HepG2 (cell line): Measurements from ENCODE around the gene ODAD4. TPM values are rescaled to one million over a fixed set of nuclear protein-coding genes. Genes with fewer than 3 reads are reported as not detected.

Experiments used
- ARHGAP35 ChIP-seq: sonication (generic); formaldehyde crosslinking; IDR thresholded peaks from 2 replicates; pipeline ENCODE4 v1.9.0; 2022; ENCODE audit warnings: mild to moderate bottlenecking, inconsistent platforms, moderate library complexity, missing genetic modification reagents, borderline replicate concordance
- BHLHE40 ChIP-seq: IDR thresholded peaks from 2 replicates; pipeline ENCODE4 v1.6.1; 2011; ENCODE audit warnings: low read length, improper control_type of control experiment
- CBFB ChIP-seq: sonication (generic); formaldehyde crosslinking; IDR thresholded peaks from 2 replicates; pipeline ENCODE4 v1.4.0; 2020; ENCODE audit warnings: missing genetic modification reagents
- CCDC6 ChIP-seq: sonication (generic); formaldehyde crosslinking; IDR thresholded peaks from 2 replicates; pipeline ENCODE4 v1.8.1; 2022; ENCODE audit warnings: mild to moderate bottlenecking, missing genetic modification reagents, moderate library complexity
- ELF3 ChIP-seq: IDR thresholded peaks from 2 replicates; pipeline ENCODE4 v1.6.1; 2016; ENCODE audit warnings: missing genetic modification reagents, missing compliant biosample characterization
- HHEX ChIP-seq: IDR thresholded peaks from 2 replicates; pipeline ENCODE4 v1.6.1; 2016; ENCODE audit warnings: control low read depth
- HNRNPL ChIP-seq: fragments of 200-400 bp; formaldehyde crosslinking; IDR thresholded peaks from 2 replicates; pipeline ENCODE4 v1.6.1; 2017; ENCODE audit warnings: mild to moderate bottlenecking, low read depth, low read length
- HNRNPLL ChIP-seq: fragments of 200-400 bp; formaldehyde crosslinking; IDR thresholded peaks from 2 replicates; pipeline ENCODE4 v1.6.1; 2017; ENCODE audit warnings: mild to moderate bottlenecking, low read depth, low read length; ENCODE audit not compliant: poor library complexity, severe bottlenecking
- PLRG1 ChIP-seq: fragments of 450-650 bp; conservative IDR thresholded peaks from 2 replicates; pipeline ENCODE4 v1.6.1; 2016
- SRY ChIP-seq: sonication (generic); formaldehyde crosslinking; IDR thresholded peaks from 2 replicates; pipeline ENCODE4 v1.8.0; 2022; ENCODE audit warnings: mild to moderate bottlenecking, missing genetic modification reagents
- ZFY ChIP-seq: sonication (generic); formaldehyde crosslinking; IDR thresholded peaks from 2 replicates; pipeline ENCODE4 v1.4.0; 2020; ENCODE audit warnings: missing genetic modification reagents
- ZNF274 ChIP-seq: sonication (generic); formaldehyde crosslinking; IDR thresholded peaks from 2 replicates; pipeline ENCODE4 v1.5.1; 2020; ENCODE audit warnings: mild to moderate bottlenecking, missing genetic modification reagents
- ZNF616 ChIP-seq: sonication (generic); formaldehyde crosslinking; IDR thresholded peaks from 2 replicates; pipeline ENCODE4 v1.5.0; 2020; ENCODE audit warnings: low read depth, mild to moderate bottlenecking, missing genetic modification reagents
- ZNF878 ChIP-seq: sonication (generic); formaldehyde crosslinking; IDR thresholded peaks from 2 replicates; pipeline ENCODE4 v1.8.1; 2023; ENCODE audit warnings: mild to moderate bottlenecking, missing genetic modification reagents, moderate library complexity
- ZSCAN21 ChIP-seq: sonication (generic); formaldehyde crosslinking; IDR thresholded peaks from 2 replicates; pipeline ENCODE4 v1.8.0; 2022; ENCODE audit warnings: mild to moderate bottlenecking, missing genetic modification reagents, moderate library complexity, borderline replicate concordance
- polyA plus RNA-seq, 8 experiments: library from polyadenylated mRNA; depleted of rRNA in 3 of 8; stranded (reverse) in 7 of 8; unstranded in 1 of 8; fragments of >200 nt; fragmentation: Illumina TruSeq in 4 of 8; extraction: Trizol in 4 of 8; gene quantifications; 2 replicates each; pipeline versions ENCODE4 v1.2.1 to v1.2.3, GENCODE V29; 2011 to 2016; ENCODE audit warnings: low read depth in 4 of 8, missing spikeins in 1 of 8, mixed read lengths in 1 of 8; ENCODE audit not compliant: insufficient read depth in 1 of 8
- total RNA-seq, 5 experiments: library from RNA; depleted of rRNA; stranded (reverse); fragments of >200 nt; fragmentation: Illumina TruSeq; extraction: Trizol; gene quantifications; 2 replicates each; pipeline ENCODE4 v1.2.3, GENCODE V29; 2016; ENCODE audit warnings: low read depth in 1 of 5
- TF ChIP-seq, protein P1 (sequence below): sonication (generic); formaldehyde crosslinking; IDR thresholded peaks from 2 replicates; pipeline ENCODE4 v1.8.1; 2022; ENCODE audit warnings: mild to moderate bottlenecking, missing genetic modification reagents
- TF ChIP-seq, protein P2 (sequence below): sonication (generic); formaldehyde crosslinking; IDR thresholded peaks from 2 replicates; pipeline ENCODE4 v1.8.1; 2023; ENCODE audit warnings: mild to moderate bottlenecking, moderate library complexity, missing genetic modification reagents
- TF ChIP-seq, protein P3 (sequence below), 2 experiments: fragments of 450-650 bp in 1 of 2; sonication (generic) in 1 of 2; formaldehyde crosslinking; IDR thresholded peaks; 2 replicates each; pipeline versions ENCODE4 v1.5.0 to v1.8.0; 2020 to 2022; ENCODE audit warnings: mild to moderate bottlenecking in 1 of 2, missing genetic modification reagents in 1 of 2
- TF ChIP-seq, protein P4 (sequence below): IDR thresholded peaks from 2 replicates; pipeline ENCODE4 v1.6.1; 2012; ENCODE audit warnings: low read depth, low read length, improper control_type of control experiment
- TF ChIP-seq, protein P5 (sequence below): sonication (generic); formaldehyde crosslinking; IDR thresholded peaks from 2 replicates; pipeline ENCODE4 v1.5.0; 2020; ENCODE audit warnings: missing genetic modification reagents, mild to moderate bottlenecking, borderline replicate concordance

Gene ODAD4
- total and polyA plus RNA-seq, 2 of the 13 experiments (the other 11 are each of a cell fraction or from before 2014, with no cell fraction given), result 0.48 to 0.53 TPM

DNA sequence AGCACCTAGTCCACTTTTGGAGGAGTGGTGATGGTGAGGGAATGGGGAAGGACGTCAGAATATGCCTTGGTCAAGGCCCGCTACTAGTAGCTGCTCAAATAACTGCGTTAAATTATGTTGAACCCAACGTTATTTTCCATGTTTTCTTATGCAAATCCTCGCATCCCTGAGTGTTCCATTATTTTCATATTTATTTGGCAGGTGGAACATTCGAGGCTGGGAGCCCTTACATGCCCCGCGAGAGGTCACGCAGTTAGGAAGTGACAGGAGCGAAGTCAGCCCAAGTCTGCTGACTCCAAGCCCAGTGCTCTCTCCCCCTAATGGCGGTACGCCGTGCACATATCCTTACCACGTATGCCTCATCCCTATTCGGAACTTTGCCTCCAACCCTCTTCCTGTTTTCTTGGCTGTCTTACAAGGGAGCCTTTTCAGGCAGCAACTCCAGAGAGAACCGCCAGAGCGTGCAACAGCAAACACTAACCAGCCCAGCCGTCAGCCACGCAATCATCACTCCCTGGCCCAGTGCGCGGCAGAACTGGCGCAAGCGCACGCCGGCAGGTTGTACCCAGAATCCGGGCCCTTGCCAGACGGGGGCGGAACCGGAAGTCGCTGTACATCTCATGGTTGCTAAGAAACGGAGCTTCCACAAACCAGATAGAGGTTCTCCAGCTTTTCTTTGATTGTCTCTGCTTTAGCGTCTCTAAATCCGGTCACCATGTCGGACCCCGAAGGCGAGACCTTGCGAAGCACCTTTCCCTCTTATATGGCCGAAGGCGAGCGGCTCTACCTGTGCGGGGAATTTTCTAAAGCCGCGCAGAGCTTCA lies at the start of gene ODAD4 (continued):
- TF ChIP-seq, protein P1, sequence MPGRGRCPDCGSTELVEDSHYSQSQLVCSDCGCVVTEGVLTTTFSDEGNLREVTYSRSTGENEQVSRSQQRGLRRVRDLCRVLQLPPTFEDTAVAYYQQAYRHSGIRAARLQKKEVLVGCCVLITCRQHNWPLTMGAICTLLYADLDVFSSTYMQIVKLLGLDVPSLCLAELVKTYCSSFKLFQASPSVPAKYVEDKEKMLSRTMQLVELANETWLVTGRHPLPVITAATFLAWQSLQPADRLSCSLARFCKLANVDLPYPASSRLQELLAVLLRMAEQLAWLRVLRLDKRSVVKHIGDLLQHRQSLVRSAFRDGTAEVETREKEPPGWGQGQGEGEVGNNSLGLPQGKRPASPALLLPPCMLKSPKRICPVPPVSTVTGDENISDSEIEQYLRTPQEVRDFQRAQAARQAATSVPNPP, result no peak
- peak; percentile 74 for TF ChIP-seq ZFY
- TF ChIP-seq, protein P2, sequence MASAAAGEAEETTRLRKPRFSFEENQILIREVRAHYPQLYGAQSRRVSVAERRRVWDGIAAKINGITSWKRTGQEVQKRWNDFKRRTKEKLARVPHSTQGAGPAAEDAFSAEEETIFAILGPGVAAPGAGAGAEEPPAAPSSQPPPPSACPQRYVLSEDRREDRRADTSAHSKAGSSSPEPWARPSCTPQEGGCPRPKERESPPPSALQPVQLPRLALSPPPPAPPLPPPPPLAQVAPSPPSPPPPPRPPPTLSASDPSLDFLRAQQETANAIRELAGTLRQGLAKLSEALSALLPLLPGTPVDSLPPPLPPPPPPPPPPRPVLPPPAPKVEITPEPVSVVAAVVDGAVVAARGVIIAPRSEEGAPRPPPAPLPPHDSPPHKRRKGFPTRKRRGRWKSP (CRISPR knock-in tag), result peak; percentile 99
- TF ChIP-seq CCDC6 (CRISPR knock-in tag), result peak; percentile 93
- 0 out of 2 replicates have a peak, but pooled peaks have one; percentile 55 for TF ChIP-seq CBFB (CRISPR knock-in tag)
- peak; percentile 91 for TF ChIP-seq ZNF878
- TF ChIP-seq, protein P3, sequence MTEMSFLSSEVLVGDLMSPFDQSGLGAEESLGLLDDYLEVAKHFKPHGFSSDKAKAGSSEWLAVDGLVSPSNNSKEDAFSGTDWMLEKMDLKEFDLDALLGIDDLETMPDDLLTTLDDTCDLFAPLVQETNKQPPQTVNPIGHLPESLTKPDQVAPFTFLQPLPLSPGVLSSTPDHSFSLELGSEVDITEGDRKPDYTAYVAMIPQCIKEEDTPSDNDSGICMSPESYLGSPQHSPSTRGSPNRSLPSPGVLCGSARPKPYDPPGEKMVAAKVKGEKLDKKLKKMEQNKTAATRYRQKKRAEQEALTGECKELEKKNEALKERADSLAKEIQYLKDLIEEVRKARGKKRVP (CRISPR knock-in tag; IDR thresholded peaks at IDR 0.05), result peak in 1 of 2 experiments; percentile 92; a peak in 2 of 4 replicates
- TF ChIP-seq, protein P4, sequence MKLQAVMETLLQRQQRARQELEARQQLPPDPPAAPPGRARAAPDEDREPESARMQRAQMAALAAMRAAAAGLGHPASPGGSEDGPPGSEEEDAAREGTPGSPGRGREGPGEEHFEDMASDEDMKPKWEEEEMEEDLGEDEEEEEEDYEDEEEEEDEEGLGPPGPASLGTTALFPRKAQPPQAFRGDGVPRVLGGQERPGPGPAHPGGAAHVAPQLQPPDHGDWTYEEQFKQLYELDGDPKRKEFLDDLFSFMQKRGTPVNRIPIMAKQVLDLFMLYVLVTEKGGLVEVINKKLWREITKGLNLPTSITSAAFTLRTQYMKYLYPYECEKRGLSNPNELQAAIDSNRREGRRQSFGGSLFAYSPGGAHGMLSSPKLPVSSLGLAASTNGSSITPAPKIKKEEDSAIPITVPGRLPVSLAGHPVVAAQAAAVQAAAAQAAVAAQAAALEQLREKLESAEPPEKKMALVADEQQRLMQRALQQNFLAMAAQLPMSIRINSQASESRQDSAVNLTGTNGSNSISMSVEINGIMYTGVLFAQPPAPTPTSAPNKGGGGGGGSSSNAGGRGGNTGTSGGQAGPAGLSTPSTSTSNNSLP, result peak; percentile 52; the same call in 1 of the 2 replicates
- no peak for TF ChIP-seq PLRG1
- TF ChIP-seq, protein P5, sequence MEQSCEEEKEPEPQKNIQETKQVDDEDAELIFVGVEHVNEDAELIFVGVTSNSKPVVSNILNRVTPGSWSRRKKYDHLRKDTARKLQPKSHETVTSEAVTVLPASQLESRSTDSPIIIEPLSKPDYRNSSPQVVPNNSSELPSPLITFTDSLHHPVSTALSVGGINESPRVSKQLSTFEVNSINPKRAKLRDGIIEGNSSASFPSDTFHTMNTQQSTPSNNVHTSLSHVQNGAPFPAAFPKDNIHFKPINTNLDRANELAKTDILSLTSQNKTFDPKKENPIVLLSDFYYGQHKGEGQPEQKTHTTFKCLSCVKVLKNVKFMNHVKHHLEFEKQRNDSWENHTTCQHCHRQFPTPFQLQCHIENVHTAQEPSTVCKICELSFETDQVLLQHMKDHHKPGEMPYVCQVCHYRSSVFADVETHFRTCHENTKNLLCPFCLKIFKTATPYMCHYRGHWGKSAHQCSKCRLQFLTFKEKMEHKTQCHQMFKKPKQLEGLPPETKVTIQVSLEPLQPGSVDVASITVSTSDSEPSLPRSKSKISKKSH (CRISPR knock-in tag), result peak; percentile 76; the same call in 1 of the 2 replicates
- peak; percentile 88 for TF ChIP-seq ELF3 (CRISPR knock-in tag)
- peak; percentile 97 for TF ChIP-seq HNRNPLL
- TF ChIP-seq ARHGAP35 (CRISPR knock-in tag), result peak; percentile 73
- peak; percentile 93 for TF ChIP-seq ZSCAN21 (CRISPR knock-in tag)
- TF ChIP-seq SRY (CRISPR knock-in tag), result peak; percentile 94
- TF ChIP-seq ZNF274 (CRISPR knock-in tag), result 0 out of 2 replicates have a peak, but pooled peaks have one; percentile 82
- peak; percentile 84; the same call in 1 of the 2 replicates for TF ChIP-seq ZNF616 (CRISPR knock-in tag)
- TF ChIP-seq HHEX (CRISPR knock-in tag), result no peak
- TF ChIP-seq HNRNPL, result no peak
- TF ChIP-seq BHLHE40, result peak; percentile 63; the same call in 1 of the 2 replicates
